ENCODE measurements around the gene C1orf141.
A peak's percentile ranks its signal among the peaks of the same experiment; 100 is the strongest.
"Not testable (repeated sequence)": the region's sequence is repeated elsewhere in the genome, so short reads cannot be mapped to it uniquely, and the experiment has no call there.

Gene C1orf141

GRCh38 chr1:67134695-67135094 is at the start of gene C1orf141:
Gene C1orf141 (minus strand): TSS chr1:67134970. CDS start chr1:67127240, 7,730 bp downstream.
- no peak for DNase-seq

- DNase-seq: no peak
These were observed 40.8 kb upstream of the C1orf141 start for GRCh38 chr1:67175530-67176087.

- DNase-seq: no peak
These were observed 40.0 kb upstream of the C1orf141 start for GRCh38 chr1:67174716-67175284.

- no peak for DNase-seq
These were observed 39.2 kb upstream of the C1orf141 start for GRCh38 chr1:67173988-67174387.

GRCh38 chr1:67171978-67172377 is 37.2 kb upstream of the C1orf141 start:
- no peak for DNase-seq

- no peak for DNase-seq
These were observed 36.8 kb upstream of the C1orf141 start for GRCh38 chr1:67171574-67171955.

GRCh38 chr1:67170751-67171573 is 36.2 kb upstream of the C1orf141 start:
- no peak for DNase-seq

GRCh38 chr1:67169932-67170331 is 35.2 kb upstream of the C1orf141 start:
- DNase-seq: no peak

GRCh38 chr1:67169496-67169895 is 34.7 kb upstream of the C1orf141 start:
- no peak for DNase-seq

- DNase-seq: no peak
These were observed 31.4 kb upstream of the C1orf141 start, which contains the start of gene IL23R for GRCh38 chr1:67166196-67166595. Gene IL23R (plus strand): TSS chr1:67166454. CDS start chr1:67168121, 1,667 bp downstream.

- DNase-seq: no peak
These were observed 30.8 kb upstream of the C1orf141 start for GRCh38 chr1:67165468-67166041.

- peak; percentile 15 for DNase-seq
These were observed 28.2 kb upstream of the C1orf141 start for GRCh38 chr1:67162954-67163353.

- DNase-seq: no peak
These were observed 24.5 kb upstream of the C1orf141 start for GRCh38 chr1:67159233-67159632.

GRCh38 chr1:67158401-67158800 is 23.6 kb upstream of the C1orf141 start:
- no peak for DNase-seq

GRCh38 chr1:67150931-67151330 is 16.2 kb upstream of the C1orf141 start:
- no peak for DNase-seq

GRCh38 chr1:67149179-67149770 is 14.5 kb upstream of the C1orf141 start:
- peak; percentile 84 for DNase-seq

- DNase-seq: no peak
These were observed 13.9 kb upstream of the C1orf141 start for GRCh38 chr1:67148516-67149178.

- DNase-seq: not testable (repeated sequence)
These were observed 13.2 kb upstream of the C1orf141 start for GRCh38 chr1:67147973-67148372.

GRCh38 chr1:67146539-67146938 is 11.8 kb upstream of the C1orf141 start:
- DNase-seq: no peak

GRCh38 chr1:67146101-67146500 is 11.3 kb upstream of the C1orf141 start:
- DNase-seq: no peak

GRCh38 chr1:67144696-67145095 is 9.9 kb upstream of the C1orf141 start:
- no peak for DNase-seq

- DNase-seq: no peak
These were observed 9.2 kb upstream of the C1orf141 start for GRCh38 chr1:67143966-67144365.

- no peak for DNase-seq
These were observed 8.2 kb upstream of the C1orf141 start for GRCh38 chr1:67142931-67143330.

Data from kidney glomerular epithelial cell (primary cell).